GM12873 (cell line): ENCODE data around the gene KCNC1.

ENCODE experiments used
- TF ChIP-seq, protein P1 (sequence below): IDR thresholded peaks from 2 replicates; pipeline ENCODE4 v1.5.1; 2012; ENCODE audit warnings: low read depth, mild to moderate bottlenecking, moderate library complexity, low read length, control low read depth; ENCODE audit not compliant: insufficient read depth; ENCODE audit errors: missing control alignments

KCNC1 gene

DNA sequence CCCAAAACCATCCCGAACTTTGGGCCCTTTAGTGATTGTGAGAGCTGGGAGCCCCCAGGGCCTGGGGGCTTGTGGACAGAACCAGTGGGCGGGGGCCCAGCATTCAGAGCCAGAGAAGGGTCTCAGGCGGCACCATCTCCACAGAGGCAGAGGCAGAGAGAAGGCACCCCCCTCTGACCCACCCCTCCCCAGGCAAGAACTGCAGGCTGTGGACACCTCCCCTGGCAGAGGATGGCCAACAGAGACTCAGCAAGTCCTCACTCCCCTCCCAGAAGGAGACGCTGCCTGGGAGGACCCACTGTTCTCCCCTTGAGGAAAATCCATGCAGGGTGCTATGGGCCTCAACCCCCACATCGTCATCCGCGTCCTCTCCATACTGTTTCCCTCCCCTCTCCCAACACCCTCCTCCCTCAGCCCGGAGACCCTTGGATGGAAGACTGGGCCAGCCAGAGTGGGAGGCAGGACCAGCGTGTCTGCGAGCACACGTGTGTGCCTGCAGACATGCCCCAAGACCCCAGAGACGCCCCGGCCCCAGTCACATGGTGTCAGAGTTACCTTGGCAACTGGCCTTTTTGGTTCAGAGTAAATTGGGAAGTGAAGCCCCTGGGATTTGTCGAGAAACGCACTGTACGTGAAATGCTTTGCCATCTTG is 42.6 kb downstream of the KCNC1 start:
- TF ChIP-seq, protein P1, sequence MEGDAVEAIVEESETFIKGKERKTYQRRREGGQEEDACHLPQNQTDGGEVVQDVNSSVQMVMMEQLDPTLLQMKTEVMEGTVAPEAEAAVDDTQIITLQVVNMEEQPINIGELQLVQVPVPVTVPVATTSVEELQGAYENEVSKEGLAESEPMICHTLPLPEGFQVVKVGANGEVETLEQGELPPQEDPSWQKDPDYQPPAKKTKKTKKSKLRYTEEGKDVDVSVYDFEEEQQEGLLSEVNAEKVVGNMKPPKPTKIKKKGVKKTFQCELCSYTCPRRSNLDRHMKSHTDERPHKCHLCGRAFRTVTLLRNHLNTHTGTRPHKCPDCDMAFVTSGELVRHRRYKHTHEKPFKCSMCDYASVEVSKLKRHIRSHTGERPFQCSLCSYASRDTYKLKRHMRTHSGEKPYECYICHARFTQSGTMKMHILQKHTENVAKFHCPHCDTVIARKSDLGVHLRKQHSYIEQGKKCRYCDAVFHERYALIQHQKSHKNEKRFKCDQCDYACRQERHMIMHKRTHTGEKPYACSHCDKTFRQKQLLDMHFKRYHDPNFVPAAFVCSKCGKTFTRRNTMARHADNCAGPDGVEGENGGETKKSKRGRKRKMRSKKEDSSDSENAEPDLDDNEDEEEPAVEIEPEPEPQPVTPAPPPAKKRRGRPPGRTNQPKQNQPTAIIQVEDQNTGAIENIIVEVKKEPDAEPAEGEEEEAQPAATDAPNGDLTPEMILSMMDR, result no peak

DNA sequence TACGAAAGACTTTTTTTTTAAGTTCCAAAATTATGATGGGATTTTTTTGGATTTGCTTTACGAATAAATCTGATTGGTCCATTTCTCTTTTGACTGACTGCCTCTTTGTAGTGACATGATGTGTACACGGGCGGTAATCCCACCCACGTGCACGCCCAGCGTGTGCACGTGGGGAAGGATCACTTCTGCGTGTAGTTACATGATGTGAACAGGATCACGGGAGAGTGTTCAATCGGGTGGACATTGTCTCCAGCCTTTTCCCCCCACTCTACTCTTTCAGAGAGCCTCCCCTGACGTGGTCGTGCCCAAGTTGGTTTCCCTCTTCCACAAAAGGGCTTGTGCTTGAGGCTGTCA is 43.1 kb downstream of the KCNC1 start:
- TF ChIP-seq, protein P1, result no peak

DNA sequence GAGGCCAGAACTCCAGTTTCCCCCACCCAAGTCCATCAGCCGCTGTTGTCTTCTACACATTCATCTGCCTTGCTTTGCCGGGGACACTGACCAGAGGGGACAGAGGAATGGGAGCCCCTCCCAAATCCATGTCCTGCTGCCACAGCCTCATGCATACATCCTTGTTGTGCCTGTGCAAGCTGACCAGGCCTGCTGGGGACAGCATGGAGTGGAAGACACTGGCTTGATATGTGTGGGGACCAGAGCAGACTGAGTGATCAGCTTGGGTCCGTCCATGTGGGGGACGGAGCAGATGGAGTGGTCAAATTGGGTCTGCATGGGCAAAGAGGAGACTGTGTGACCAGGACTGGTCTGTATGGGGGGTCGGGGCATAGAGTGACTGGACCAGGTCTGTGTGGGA is 43.8 kb downstream of the KCNC1 start:
- TF ChIP-seq, protein P1, result no peak

DNA sequence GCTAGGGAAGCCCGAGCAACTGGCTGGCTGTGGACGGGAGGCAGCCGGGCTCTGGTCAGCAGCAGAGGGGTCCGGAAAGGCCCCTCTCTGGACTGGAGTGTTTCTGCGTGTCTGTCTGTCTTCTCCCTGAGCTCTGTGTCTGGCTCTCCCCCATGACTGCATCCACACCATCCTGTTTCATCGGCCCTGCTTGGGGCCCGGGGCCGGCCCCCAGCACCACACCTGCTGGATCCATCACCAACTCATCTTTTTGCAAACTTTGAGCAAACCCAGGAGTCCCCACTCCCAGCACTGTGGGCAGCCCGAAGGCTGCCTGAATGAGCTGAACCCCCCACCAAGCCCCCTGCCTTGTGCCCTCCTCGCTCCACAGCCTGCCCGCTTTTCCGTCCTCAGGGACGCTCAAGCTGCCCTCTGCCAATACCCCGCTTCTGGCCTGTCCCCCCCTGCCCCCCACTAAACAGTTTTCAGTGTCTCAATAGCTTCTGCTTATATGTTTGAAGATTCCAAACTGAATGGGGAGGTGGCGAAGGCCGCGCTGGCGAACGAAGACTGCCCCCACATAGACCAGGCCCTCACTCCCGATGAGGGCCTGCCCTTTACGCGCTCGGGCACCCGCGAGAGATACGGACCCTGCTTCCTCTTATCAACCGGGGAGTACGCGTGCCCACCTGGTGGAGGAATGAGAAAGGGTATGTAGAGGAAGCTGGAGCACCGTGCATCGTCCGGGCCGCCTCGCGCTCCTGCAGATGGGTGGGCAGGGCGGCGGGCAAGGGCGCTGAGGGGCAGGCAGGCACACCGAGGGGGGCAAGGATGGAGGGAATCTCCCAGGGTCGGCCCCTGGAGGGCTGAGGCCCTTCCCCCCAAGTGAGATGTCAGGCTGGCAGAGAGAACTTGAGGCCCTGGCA is 44.6 kb downstream of the KCNC1 start:
- TF ChIP-seq, protein P1, result no peak

DNA sequence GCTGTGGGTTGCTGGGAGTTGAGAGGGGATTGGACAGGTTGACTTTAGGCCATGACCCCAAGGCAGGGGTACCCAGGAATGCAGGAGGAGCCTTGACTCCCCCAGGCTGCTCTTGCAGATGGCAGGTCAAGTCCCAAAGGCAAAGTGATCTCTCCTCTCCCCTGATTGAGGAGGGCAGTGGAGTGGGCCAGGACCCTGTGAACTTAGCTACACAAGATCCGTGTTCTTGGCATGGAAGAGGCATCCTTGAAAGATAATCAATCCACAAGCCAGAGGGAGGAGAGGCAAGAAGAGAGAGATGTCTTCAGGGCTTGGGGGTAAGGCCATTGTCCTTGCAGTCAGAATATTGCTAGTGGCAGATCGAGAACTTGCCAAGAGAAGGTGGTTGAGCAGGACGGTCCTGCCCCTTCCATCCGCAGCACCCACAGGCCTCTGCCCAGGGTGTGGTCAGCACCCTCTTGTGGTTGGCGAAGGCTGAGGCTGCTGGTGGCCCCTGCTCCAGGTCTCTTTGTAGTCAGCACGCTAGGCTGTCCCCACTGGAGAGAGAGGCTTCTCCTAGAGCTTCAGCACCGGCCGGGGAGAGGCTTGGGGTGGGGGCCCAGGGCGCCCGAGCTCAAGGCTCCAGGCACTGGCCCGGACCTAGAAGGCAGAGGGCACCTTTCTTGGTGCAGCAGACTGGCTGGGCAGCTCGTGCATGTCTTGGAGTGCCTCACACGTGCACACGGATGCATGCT is 45.4 kb downstream of the KCNC1 start:
- TF ChIP-seq, protein P1, result no peak

DNA sequence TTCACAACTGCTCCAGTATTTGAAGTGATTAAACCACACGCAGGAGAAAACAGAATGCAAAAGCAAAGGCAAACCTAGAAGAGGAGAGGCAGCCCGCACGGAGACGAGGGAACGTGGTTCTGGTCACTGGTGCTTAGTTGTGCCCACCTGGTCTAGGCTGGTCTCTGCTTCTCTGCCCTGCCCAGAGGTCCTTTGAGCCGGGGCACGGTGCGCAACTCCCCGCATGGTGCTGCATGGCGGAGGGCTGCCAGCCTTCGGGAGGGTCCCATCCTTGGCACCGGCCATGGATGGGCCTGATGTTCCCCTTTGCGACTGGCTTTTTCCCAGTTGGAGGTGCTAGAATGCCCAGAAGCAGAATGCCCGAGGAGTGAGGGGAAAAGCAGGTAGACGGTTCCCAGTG is 46.1 kb downstream of the KCNC1 start:
- TF ChIP-seq, protein P1, result no peak

DNA sequence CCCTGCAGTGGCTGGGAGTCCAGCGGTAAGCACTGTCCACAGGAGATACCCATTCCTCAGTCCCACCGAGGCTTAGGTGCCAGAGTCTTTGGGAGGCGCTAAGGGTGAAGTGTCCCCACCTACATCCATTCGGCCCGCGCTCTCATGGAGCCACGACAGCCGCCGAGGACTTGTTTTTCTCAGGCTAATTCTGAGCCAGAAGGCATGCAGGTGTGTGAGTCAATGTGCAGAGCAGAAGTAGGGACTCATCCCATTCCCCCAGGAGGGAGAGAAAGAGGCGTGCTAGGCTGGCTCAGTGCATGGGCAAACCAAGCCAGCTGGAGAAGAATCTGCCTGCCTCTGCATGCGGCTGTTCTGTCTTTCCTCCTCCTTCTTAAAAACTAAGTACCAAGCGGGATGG is 46.6 kb downstream of the KCNC1 start:
- TF ChIP-seq, protein P1, result no peak
